ENCODE results near the gene HOXD9.

HOXD9 gene

DNA sequence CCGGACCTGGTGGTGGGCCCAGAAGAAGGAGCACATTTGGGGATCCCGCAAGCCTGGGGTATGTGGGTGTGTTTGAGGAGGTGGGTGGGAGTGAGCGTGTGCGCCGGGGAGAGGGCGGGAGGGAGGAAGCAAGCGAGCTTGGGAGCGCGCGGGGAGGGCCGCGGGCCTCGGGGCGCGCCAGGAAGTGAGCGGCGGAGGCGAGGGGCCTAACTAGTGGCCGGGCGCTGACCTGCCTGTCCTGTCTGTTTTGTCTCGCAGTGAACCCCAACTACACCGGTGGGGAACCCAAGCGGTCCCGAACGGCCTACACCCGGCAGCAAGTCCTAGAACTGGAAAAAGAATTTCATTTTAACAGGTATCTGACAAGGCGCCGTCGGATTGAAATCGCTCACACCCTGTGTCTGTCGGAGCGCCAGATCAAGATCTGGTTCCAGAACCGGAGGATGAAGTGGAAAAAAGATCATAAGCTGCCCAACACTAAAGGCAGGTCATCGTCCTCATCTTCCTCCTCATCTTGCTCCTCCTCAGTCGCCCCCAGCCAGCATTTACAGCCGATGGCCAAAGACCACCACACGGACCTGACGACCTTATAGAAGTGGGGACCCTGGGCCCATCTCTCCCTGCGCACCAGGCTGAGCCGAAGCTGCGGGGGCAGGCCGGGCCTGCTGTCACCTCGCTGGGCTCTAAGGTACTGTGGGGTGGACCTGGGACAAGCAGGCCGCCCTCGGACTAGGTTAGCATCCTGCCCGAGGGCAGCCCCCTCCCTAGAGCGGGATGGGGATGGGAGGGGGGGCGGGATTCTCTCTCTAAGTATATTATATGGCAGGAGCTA is 30.0 kb downstream of the HOXD9 start:
- no peak for DNase-seq (ENCODE audit: low read depth)

DNA sequence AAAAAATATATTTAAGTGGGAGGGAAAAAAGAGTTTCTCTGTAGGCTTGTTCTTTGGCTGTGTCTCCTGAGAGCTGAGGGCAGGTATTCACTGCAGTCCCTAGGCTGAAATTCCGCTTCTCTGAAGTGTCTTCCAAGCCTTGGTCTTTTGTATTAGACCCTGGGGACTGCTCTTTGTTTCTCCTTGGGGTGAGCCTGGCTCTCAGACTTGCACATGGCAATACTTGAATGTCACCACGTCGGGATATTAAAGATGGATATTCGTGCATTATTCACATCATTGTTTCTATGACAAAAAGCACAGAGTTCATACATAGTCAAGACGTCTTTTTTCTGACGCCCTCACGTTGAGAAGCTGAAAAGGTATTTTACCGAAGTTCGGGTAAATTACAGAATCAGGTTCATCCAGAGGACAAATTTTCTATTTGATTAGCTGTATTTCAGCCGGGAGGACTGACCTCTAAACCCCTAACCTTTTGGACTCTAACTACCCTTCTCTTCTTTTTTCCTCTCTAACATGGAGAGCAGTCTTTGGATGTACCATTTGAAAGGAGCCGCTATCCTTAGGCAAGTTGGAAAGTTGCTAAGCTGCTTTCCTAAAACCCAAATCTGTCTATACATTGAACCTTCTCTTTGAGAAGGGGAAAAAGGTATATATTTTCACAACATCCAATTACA is 32.2 kb downstream of the HOXD9 start:
- DNase-seq (ENCODE audit: low read depth), result no peak

GRCh38 chr2:176155356-176156044 is 33.0 kb downstream of the HOXD9 start:
- no peak for DNase-seq (ENCODE audit: low read depth)

GRCh38 chr2:176156301-176156806 is 33.8 kb downstream of the HOXD9 start:
- no peak for DNase-seq (ENCODE audit: low read depth)

DNA sequence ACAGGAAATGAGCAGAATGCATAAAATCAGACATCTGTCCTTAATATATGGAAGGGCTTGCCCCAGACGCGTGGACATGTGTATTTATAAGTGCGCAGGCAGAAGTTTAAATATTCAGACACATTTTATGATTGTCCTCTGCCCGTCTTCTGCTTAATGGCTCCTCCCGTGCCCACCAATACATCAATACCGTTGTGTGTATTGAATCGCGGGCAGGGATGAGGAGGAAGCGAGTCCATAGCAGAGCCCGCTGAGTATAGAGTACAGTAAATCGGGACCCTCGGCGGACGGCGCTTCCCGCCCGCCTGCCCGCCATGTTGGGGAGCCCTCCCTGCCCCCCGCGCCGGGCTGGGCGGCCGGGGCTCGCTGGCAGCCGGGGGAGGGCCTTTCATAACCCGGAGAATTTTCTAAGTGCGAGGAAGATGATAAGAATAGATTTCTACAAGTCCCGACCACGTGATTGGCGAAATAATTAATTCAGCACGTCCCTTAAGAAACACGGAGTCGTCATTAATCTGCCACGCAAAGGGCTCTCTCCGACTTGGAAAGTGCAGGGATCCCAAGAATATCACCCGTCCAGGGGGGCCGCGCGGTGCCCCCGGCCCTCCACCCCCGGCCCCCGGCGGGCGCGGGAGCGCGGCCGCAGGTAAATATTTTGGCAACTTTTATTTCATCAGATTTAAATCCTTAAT is 34.4 kb downstream of the HOXD9 start, which contains the start of gene HOXD3:
Gene HOXD3, plus strand, starts transcription at position 501 of the 692 bp plus-strand sequence. CDS start 11,808 bp downstream, outside the sequence.
- no peak for DNase-seq (ENCODE audit: low read depth)

GRCh38 chr2:176157499-176158185 is 35.1 kb downstream of the HOXD9 start:
- DNase-seq (ENCODE audit: low read depth), result no peak

DNA sequence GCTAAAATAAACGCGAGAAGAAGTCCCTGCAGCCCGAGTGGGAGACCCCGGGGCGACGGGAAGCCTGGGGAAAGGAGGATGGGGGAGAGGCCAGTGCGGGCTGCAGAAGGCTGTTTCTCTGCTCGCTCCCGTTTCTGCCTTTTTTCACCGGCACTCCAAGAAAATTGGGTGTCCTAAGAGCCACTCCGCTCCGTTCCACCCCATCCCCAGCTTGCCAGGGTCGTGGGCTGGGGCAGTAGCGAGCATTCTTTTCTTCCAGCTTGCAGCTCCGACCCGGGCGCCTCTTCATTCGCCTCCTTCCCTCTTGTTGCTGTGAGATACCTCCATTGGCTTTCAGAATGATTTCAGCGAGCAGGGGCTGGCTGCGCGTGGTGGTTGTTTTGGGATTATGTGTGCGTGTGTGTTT is 35.7 kb downstream of the HOXD9 start:
- DNase-seq (ENCODE audit: low read depth), result no peak

- no peak for DNase-seq (ENCODE audit: low read depth)
Observed at GRCh38 chr2:176158855-176159662, 36.5 kb downstream of the HOXD9 start.

DNA sequence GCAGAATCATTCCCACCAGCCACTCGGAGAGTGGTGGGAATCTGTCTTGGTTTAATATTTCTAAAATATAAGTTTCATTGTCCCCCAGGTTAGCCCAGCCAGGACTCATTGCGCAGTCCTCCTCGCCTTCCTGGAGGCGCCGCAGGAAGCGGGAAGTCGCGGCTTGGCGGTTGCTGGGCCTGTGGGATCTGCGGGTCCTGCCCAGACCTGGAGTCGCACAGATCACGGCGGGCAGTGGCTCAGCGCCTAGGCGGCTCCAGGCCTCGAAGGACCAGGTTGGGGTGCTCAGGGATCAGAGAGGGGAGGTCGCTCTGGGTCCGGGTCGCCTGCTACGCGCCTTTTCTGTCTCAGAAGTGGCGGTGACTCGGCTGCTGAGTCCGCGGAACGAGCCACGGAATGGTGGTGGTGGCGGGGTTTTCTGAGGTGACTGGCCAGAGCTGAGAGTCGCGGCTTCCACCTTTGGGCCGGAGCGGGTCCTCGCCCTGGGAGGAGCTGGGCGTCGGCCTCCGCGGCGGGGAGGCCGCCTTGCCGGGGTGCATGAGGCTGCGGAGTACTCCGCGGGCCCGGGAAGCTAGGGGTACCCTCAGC is 37.2 kb downstream of the HOXD9 start:
- no peak for DNase-seq (ENCODE audit: low read depth)

GRCh38 chr2:176160251-176160985 is 37.9 kb downstream of the HOXD9 start:
- DNase-seq (ENCODE audit: low read depth), result no peak

- DNase-seq (ENCODE audit: low read depth), result no peak
Observed at GRCh38 chr2:176160986-176161824, 38.7 kb downstream of the HOXD9 start.

DNA sequence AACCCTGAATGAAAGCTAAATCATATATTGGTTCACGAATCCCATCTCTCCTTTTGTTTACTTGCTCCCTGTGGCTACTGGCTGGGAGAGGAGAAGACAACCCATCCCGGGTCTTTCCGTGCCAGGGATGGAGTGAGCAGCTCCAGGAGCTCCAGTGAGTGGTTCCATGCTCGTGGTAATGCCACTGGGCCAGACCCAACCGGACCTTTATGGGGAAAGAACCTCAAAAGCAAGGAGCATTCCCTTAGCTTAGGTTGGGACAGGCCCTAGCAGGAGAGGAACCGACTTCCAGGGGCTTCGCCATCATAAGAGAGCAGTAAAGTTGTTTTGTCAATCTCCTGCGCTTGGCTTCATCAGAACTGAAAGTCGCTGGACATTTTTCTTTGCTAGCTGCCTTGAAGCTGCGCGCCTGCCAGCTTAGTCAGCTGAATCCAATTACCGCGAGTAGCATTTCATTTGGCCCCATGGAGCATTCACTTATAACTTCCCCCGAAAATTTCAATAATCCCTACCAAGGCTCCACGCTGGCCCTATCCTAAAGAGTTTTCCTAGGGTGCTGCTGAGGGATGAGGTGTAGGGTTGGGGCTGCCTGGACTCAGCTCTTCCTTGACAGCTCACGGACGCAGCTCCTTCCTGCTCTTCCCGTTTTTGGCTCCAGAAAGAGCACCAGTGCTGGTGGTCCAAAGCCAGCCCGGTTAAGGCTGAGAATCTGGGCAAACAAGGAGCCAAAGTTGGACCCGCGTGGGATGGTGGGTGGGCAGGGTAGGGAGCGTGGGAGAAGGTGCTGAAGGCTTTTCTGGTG is 39.5 kb downstream of the HOXD9 start:
- DNase-seq (ENCODE audit: low read depth), result no peak

GRCh38 chr2:176162911-176163671 is 40.6 kb downstream of the HOXD9 start:
- no peak for DNase-seq (ENCODE audit: low read depth)

- DNase-seq (ENCODE audit: low read depth), result no peak
Observed at GRCh38 chr2:176163672-176164056, 41.1 kb downstream of the HOXD9 start.

- no peak for DNase-seq (ENCODE audit: low read depth)
Observed at GRCh38 chr2:176164201-176164600, 41.7 kb downstream of the HOXD9 start.

DNA sequence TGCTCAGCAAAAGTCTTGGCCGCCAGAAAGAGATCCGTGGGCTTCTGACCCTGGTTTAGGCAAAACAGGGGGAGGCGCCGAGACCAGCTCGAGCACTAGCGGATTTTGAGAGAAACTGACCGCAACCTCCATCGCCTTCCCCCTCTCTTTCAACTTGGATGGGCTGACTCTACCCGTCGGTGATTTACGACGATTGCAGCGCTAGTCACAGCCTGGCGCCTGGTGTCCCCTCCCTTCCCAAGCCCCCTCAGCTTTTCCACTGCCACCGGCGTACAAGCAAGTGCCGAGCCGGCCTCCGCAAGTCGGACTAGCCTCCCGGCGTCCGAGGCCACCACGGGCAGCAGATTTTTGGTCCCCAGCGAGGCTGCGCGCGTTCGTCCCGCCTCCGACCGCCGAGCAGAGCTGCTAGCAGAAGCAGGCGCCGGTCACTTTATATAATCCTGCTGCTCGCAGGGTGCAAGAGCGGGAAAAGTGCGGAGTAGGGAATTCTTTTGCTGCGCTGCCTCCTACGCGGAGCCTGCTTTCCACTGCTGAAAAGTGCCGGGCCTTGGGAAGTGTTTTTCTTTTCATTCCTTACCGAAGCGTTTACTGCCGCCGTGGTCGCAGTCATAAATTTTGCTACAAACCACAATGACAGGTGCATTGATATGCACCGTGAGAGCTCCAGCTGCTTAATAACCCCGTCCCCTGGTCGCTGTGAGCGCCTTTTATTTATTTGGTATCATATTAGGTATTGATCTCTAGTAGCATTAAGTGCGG is 42.3 kb downstream of the HOXD9 start:
- DNase-seq (ENCODE audit: low read depth), result no peak

All from HS-27A (cell line).